Measurements from ENCODE around the gene KLHL5. TPM values are rescaled to one million over a fixed set of nuclear protein-coding genes. Genes with fewer than 3 reads are reported as not detected.

KLHL5 gene
- total and polyA plus RNA-seq, 9 of the 15 experiments (the other 6 are each of a cell fraction or from before 2014, with no cell fraction given) = 8.0 to 30.8 (median 22.1) TPM

GRCh38 chr4:39154009-39154408 lies 92.0 kb downstream of the KLHL5 start:
- ChIA-PET POLR2A (interaction anchor here (0.6 kb wide), 1 partner anchor 9 kb away, joined by 3 read pairs; no protein-coding TSS in a partner anchor), CTCF (ENCODE audit: low intra/inter-chr PET ratio) (no interaction called here)
- 30% methylated on average over 4 of the region's 4 CpGs for WGBS (ENCODE audit: insufficient coverage, low coverage, missing lambda C conversion rate)
- Histone ChIP-seq H2AFZ (ENCODE audit: low read depth, low read length) (no peak overlapping the region), H3K4me3 (no peak overlapping the region), H3K27ac (ENCODE audit: extremely low read depth, low read depth, low read length) (no peak overlapping the region), H3K4me1 (replicated peaks in 1 of 2; ENCODE audit: control insufficient read depth in 2 of 2, insufficient read depth in 2 of 2, low read length in 2 of 2) (no peaks in the 10 kb centered on the region), H3K9ac (ENCODE audit: insufficient read depth in 1 of 2, low read depth in 2 of 2, low read length in 2 of 2) (no peak overlapping the region), H3K27me3 (ENCODE audit: control insufficient read depth in 2 of 2, insufficient read depth in 2 of 2, low read length in 2 of 2) (no peaks in the 10 kb centered on the region), H3K36me3 (ENCODE audit: control insufficient read depth, insufficient read depth, low read length) (no peaks in the 10 kb centered on the region), H3K4me2 (ENCODE audit: insufficient read depth, low read length) (no peak overlapping the region), H3K79me2 (ENCODE audit: control insufficient read depth, insufficient read depth, low read length) (no peaks in the 10 kb centered on the region), H4K20me1 (replicated peaks; ENCODE audit: control insufficient read depth, insufficient read depth, low read length) (no peaks in the 10 kb centered on the region), H3K9me1 (ENCODE audit: control insufficient read depth, insufficient read depth, low read length) (no peaks in the 10 kb centered on the region), H3K9me3 (replicated peaks; ENCODE audit: control insufficient read depth, insufficient read depth, low read depth, low read length) (no peaks in the 10 kb centered on the region)
- ATAC-seq (no peak), DNase-seq (ENCODE audit: extremely low read depth in 1 of 4, low spot score in 3 of 4) (no peak), FAIRE-seq (no peak)
- BruUV-seq (replicated peaks) = no TSS peak
- TF ChIP-seq NFRKB (IDR thresholded peaks at IDR 0.05; ENCODE audit: low read depth) (no peak), HNRNPLL (IDR thresholded peaks at IDR 0.05; ENCODE audit: low read depth, low read length, poor library complexity, severe bottlenecking) (no peak), NELFE (IDR thresholded peaks at IDR 0.05; ENCODE audit: insufficient read depth, insufficient read length) (no peak), SNIP1 (IDR thresholded peaks at IDR 0.05; ENCODE audit: low read depth) (no peak), HMBOX1 (IDR thresholded peaks at IDR 0.05) (no peak), SRSF1 (IDR thresholded peaks at IDR 0.05; ENCODE audit: low read depth, low read length) (no peak), CBFB (CRISPR knock-in tag; IDR thresholded peaks at IDR 0.05) (no peak), ZBTB5 (IDR thresholded peaks at IDR 0.05) (no peak), GABPA (tag; conservative IDR thresholded peaks at IDR 0.05; ENCODE audit: low read depth) (no peak), TFE3 (CRISPR knock-in tag; IDR thresholded peaks at IDR 0.05) (no peak), KLF6 (CRISPR knock-in tag; IDR thresholded peaks at IDR 0.05; ENCODE audit: borderline replicate concordance) (no peak), TAF1 (IDR thresholded peaks at IDR 0.05; ENCODE audit: control insufficient read depth, extremely low read depth, insufficient read depth, low read length, severe bottlenecking) (no peak)
- in situ Hi-C loops (cut with MboI) = no loop called here
- intact Hi-C loops (cut with micrococcal nuclease) = no loop called here
